OCI-LY7 (cell line): ENCODE data around the gene MYO1B.

Experiments used
- CTCF ChIP-seq: fragments of 200-600 bp; sonication (generic); conservative IDR thresholded peaks from 2 replicates; pipeline ENCODE4 v1.5.1; 2014; ENCODE audit warnings: mild to moderate bottlenecking, antibody characterized with exemption, low read length, moderate library complexity, mixed read lengths
- EZH2phosphoT487 ChIP-seq: fragments of 200-600 bp; sonication (generic); IDR thresholded peaks from 2 replicates; pipeline ENCODE4 v1.6.1; 2018; ENCODE audit warnings: low read depth, borderline replicate concordance, mild to moderate bottlenecking, mixed run types, antibody characterized with exemption, low read length, moderate library complexity, mixed read lengths

GRCh38 chr2:191355170-191355758 lies 110.1 kb downstream of the MYO1B start:
- TF ChIP-seq CTCF (no peak), EZH2phosphoT487 (no peak)
